Smooth muscle cell (in vitro differentiated cells): ENCODE results near the gene GJA10. TPM values are rescaled to one million over a fixed set of nuclear protein-coding genes. Genes with fewer than 3 reads are reported as not detected.

Source experiments
- DNase-seq: peaks from one replicate; lab custom pipeline; 2025; ENCODE audit not compliant: unreplicated experiment; lab: John Stamatoyannopoulos, UW
- H2AFZ ChIP-seq: fragments of 200-600 bp; sonication (generic); 2 replicates; pipeline ENCODE4 v1.6.0; 2016; ENCODE audit warnings: antibody characterized with exemption, low read depth, mild to moderate bottlenecking
- H3F3A ChIP-seq: fragments of 200-600 bp; sonication (generic); 2 replicates; pipeline ENCODE4 v1.6.0; 2017; ENCODE audit warnings: antibody characterized with exemption, low read depth
- H3K27ac ChIP-seq: fragments of 200-600 bp; sonication (generic); 2 replicates; pipeline ENCODE4 v1.5.1; 2016; ENCODE audit warnings: low read depth, mild to moderate bottlenecking
- H3K27me3 ChIP-seq: fragments of 200-600 bp; sonication (generic); 2 replicates; pipeline ENCODE4 v1.6.1; 2016; ENCODE audit warnings: low read depth, mild to moderate bottlenecking
- H3K36me3 ChIP-seq: fragments of 200-600 bp; sonication (generic); 2 replicates; pipeline ENCODE4 v1.5.1; 2016; ENCODE audit warnings: low read depth
- H3K4me1 ChIP-seq: fragments of 200-600 bp; sonication (generic); 2 replicates; pipeline ENCODE4 v1.5.1; 2016; ENCODE audit warnings: low read depth
- H3K4me2 ChIP-seq: fragments of 200-600 bp; sonication (generic); 2 replicates; pipeline ENCODE4 v1.6.0; 2016; ENCODE audit warnings: mild to moderate bottlenecking
- H3K4me3 ChIP-seq: fragments of 200-600 bp; sonication (generic); 2 replicates; pipeline ENCODE4 v1.5.1; 2016; ENCODE audit warnings: mild to moderate bottlenecking
- H3K79me2 ChIP-seq: fragments of 200-600 bp; sonication (generic); 2 replicates; pipeline ENCODE4 v1.6.0; 2016; ENCODE audit warnings: low read depth, mild to moderate bottlenecking
- H3K9ac ChIP-seq: fragments of 200-600 bp; sonication (generic); 2 replicates; pipeline ENCODE4 v1.6.0; 2016; ENCODE audit warnings: low read depth
- H3K9me3 ChIP-seq: fragments of 200-600 bp; sonication (generic); replicated peaks from 2 replicates; pipeline ENCODE4 v1.5.1; 2016; ENCODE audit warnings: low read depth
- H4K20me1 ChIP-seq: fragments of 200-600 bp; sonication (generic); 2 replicates; pipeline ENCODE4 v1.6.0; 2016; ENCODE audit warnings: low read depth
- WGBS: methylation state at CpG from one replicate; pipeline ENCODE4 v1.1.7; 2016; ENCODE audit warnings: low lambda C conversion rate; 5-methylcytosine and 5-hydroxymethylcytosine counted together
- polyA plus RNA-seq: library from polyadenylated mRNA; unstranded; fragments of >200 nt; fragmentation: Nextera tagmentation; extraction: Ambion mirVana; gene quantifications from 2 replicates; pipeline ENCODE4 v1.2.1, GENCODE V29; 2016
- total RNA-seq: library from RNA; depleted of rRNA; stranded (reverse); fragments of >200 nt; gene quantifications from 2 replicates; pipeline ENCODE4 v1.2.3, GENCODE V29; 2014
- TF ChIP-seq, protein P1 (sequence below): fragments of 200-600 bp; sonication (generic); IDR thresholded peaks from 2 replicates; pipeline ENCODE4 v1.5.1; 2017; ENCODE audit warnings: borderline replicate concordance, mild to moderate bottlenecking, antibody characterized with exemption; ENCODE audit not compliant: insufficient read depth, poor library complexity, severe bottlenecking

The GJA10 gene
- total and polyA plus RNA-seq, 2 experiments from 2014 or later, result not detected

DNA sequence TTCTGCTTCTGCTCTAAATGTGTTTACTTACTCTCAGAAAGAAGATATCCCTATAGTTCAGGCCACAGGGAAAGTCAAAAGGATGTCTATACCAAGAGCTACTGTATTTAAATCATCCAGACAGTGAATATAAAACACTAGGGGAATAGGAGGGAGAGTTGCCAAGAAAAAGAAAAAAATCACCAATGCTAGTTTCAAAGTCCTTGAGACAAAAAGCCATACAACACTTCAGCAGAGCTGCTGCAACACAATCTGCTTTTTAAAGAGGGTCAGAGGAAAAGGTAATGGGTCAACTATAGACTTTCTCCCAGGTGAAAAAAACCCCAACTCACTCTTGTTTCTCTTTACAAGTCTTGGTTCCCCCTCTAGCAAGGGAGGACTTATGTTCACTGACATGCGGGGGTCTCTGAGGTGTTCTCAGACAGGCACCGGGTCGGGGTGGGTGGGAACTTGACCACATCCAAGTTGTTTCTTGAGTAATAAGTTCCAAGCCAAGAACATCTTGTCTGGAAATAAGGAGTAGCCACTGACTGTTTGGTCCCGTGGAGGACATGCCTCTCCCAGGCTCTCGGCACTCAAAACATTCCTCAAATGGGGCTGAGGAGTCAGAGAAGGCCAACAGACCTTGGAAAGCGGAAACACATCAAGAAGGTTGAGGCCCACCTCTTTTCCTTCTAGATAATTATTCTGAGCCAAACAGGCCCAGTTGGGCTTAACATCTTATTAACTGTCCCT is 47.7 kb downstream of the GJA10 start:
- Histone ChIP-seq H3F3A (no peaks in the 10 kb centered on the region), H3K36me3 (no peaks in the 10 kb centered on the region), H2AFZ (no peak overlapping the region), H3K9me3 (no peaks in the 10 kb centered on the region), H3K4me2 (no peak overlapping the region), H3K4me1 (no peaks in the 10 kb centered on the region), H4K20me1 (no peaks in the 10 kb centered on the region), H3K4me3 (no peak overlapping the region), H3K9ac (no peak overlapping the region), H3K27me3 (no peaks in the 10 kb centered on the region), H3K27ac (no peak overlapping the region), H3K79me2 (no peaks in the 10 kb centered on the region)
- TF ChIP-seq, protein P1, sequence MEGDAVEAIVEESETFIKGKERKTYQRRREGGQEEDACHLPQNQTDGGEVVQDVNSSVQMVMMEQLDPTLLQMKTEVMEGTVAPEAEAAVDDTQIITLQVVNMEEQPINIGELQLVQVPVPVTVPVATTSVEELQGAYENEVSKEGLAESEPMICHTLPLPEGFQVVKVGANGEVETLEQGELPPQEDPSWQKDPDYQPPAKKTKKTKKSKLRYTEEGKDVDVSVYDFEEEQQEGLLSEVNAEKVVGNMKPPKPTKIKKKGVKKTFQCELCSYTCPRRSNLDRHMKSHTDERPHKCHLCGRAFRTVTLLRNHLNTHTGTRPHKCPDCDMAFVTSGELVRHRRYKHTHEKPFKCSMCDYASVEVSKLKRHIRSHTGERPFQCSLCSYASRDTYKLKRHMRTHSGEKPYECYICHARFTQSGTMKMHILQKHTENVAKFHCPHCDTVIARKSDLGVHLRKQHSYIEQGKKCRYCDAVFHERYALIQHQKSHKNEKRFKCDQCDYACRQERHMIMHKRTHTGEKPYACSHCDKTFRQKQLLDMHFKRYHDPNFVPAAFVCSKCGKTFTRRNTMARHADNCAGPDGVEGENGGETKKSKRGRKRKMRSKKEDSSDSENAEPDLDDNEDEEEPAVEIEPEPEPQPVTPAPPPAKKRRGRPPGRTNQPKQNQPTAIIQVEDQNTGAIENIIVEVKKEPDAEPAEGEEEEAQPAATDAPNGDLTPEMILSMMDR, result no peak
- WGBS, result 95% methylated on average over 6 of the region's 6 CpGs
- DNase-seq, result no peak

DNA sequence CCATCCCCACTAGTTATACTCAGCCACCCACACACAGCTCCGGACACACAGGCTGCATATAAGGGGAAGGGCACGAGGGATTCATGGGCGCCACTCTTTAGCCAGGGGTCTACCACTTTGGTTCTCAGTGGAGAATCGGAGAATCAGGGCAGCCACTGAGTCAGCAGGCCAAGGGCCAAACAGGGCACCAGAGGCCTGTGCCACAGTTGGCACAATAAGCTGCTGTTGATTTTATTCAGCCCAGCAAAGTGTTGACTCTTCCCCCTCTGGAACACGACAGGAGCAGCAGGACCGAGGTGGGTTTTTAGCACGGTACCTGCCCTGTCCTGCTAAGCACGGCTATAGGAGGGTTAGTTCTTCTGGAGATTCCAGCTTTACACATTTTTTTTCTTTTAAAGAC is 48.3 kb downstream of the GJA10 start:
- Histone ChIP-seq H3K9me3 (no peaks in the 10 kb centered on the region), H3K9ac (no peak overlapping the region), H4K20me1 (no peaks in the 10 kb centered on the region), H3F3A (no peaks in the 10 kb centered on the region), H3K4me1 (no peaks in the 10 kb centered on the region), H3K36me3 (no peaks in the 10 kb centered on the region), H3K4me3 (no peak overlapping the region), H3K79me2 (no peaks in the 10 kb centered on the region), H3K27me3 (no peaks in the 10 kb centered on the region), H3K4me2 (no peak overlapping the region), H2AFZ (no peak overlapping the region), H3K27ac (no peak overlapping the region)
- TF ChIP-seq, protein P1, result no peak
- DNase-seq, result no peak
- WGBS, result 95% methylated on average over 8 of the region's 8 CpGs

- H3K9ac ChIP-seq, result no peak overlapping the region
- no peaks in the 10 kb centered on the region for H3K79me2 ChIP-seq
- no peak overlapping the region for H2AFZ ChIP-seq
- DNase-seq, result no peak
- TF ChIP-seq, protein P1, result no peak
- H3K9me3 ChIP-seq, result no peaks in the 10 kb centered on the region
- H3F3A ChIP-seq, result no peaks in the 10 kb centered on the region
- H3K4me3 ChIP-seq, result no peak overlapping the region
- H4K20me1 ChIP-seq, result no peaks in the 10 kb centered on the region
- no peaks in the 10 kb centered on the region for H3K36me3 ChIP-seq
- H3K27ac ChIP-seq, result no peak overlapping the region
- H3K4me2 ChIP-seq, result no peak overlapping the region
- H3K4me1 ChIP-seq, result no peaks in the 10 kb centered on the region
- 84% methylated on average over 4 of the region's 4 CpGs for WGBS
- no peaks in the 10 kb centered on the region for H3K27me3 ChIP-seq
Measured at GRCh38 chr6:89944181-89944755, 50.0 kb downstream of the GJA10 start.

- DNase-seq, result no peak
- no peak overlapping the region for H3K27ac ChIP-seq
- WGBS, result 91% methylated on average over 1 of the region's 1 CpG
- no peaks in the 10 kb centered on the region for H3F3A ChIP-seq
- no peaks in the 10 kb centered on the region for H3K9me3 ChIP-seq
- H3K27me3 ChIP-seq, result no peaks in the 10 kb centered on the region
- no peak overlapping the region for H3K4me2 ChIP-seq
- no peaks in the 10 kb centered on the region for H3K4me1 ChIP-seq
- no peak overlapping the region for H2AFZ ChIP-seq
- no peaks in the 10 kb centered on the region for H4K20me1 ChIP-seq
- no peak overlapping the region for H3K4me3 ChIP-seq
- H3K36me3 ChIP-seq, result no peaks in the 10 kb centered on the region
- no peaks in the 10 kb centered on the region for H3K79me2 ChIP-seq
- H3K9ac ChIP-seq, result no peak overlapping the region
- TF ChIP-seq, protein P1, result peak; percentile 52
Measured at GRCh38 chr6:89944826-89945407, 50.6 kb downstream of the GJA10 start.
